Measurements from ENCODE around the gene FCHO2.
"Not testable (repeated sequence)": the region's sequence is repeated elsewhere in the genome, so short reads cannot be mapped to it uniquely, and the experiment has no call there.

- TF ChIP-seq CTCF (IDR thresholded peaks at IDR 0.05; ENCODE audit: control extremely low read depth in 1 of 3, insufficient read depth in 1 of 3, low read depth in 1 of 3, low read length in 3 of 3); POLR2AphosphoS5 (IDR thresholded peaks at IDR 0.05; ENCODE audit: low read depth, low read length); CHD2 (IDR thresholded peaks at IDR 0.05; ENCODE audit: low read length); EP300 (IDR thresholded peaks at IDR 0.05; ENCODE audit: borderline replicate concordance in 1 of 2, low read depth in 2 of 2, low read length in 2 of 2); CEBPB (IDR thresholded peaks at IDR 0.05; ENCODE audit: low read depth, low read length); POLR2A (IDR thresholded peaks at IDR 0.05; ENCODE audit: control extremely low read depth in 1 of 2, low read depth in 2 of 2, low read length in 2 of 2); CBX8 (IDR thresholded peaks at IDR 0.05; ENCODE audit: borderline replicate concordance, low read depth, low read length); GTF2F1 (IDR thresholded peaks at IDR 0.05; ENCODE audit: borderline replicate concordance, low read depth, low read length); SRF (IDR thresholded peaks at IDR 0.05; ENCODE audit: low read depth, low read length); USF2 (IDR thresholded peaks at IDR 0.05; ENCODE audit: low read length); RAD21 (IDR thresholded peaks at IDR 0.05 in 1 of 2, conservative IDR thresholded peaks at IDR 0.05 in 1 of 2; ENCODE audit: low read depth in 2 of 2, low read length in 2 of 2); ATF3 (IDR thresholded peaks at IDR 0.05; ENCODE audit: insufficient read depth, low read depth, low read length): not testable (repeated sequence)
These were observed 21.0 kb downstream of the FCHO2 start for GRCh38 chr5:72976810-72977209.
